Mammary epithelial cell (primary cell): ENCODE measurements around the gene FER.

Source experiments
- EZH2 ChIP-seq: IDR thresholded peaks from 2 replicates; pipeline ENCODE4 v1.6.1; 2012; ENCODE audit warnings: low read length, inconsistent platforms, borderline replicate concordance
- TF ChIP-seq, protein P1 (sequence below), 2 donors: IDR thresholded peaks in 1 of 2; conservative IDR thresholded peaks in 1 of 2; 2 replicates each; pipeline ENCODE4 v1.5.1; 2011 to 2012; ENCODE audit warnings: inconsistent platforms in 2 of 2, low read length in 2 of 2, mild to moderate bottlenecking in 2 of 2, control low read depth in 1 of 2, low read depth in 1 of 2; ENCODE audit not compliant: insufficient read depth in 1 of 2; ENCODE audit errors: extremely low read depth in 1 of 2

DNA sequence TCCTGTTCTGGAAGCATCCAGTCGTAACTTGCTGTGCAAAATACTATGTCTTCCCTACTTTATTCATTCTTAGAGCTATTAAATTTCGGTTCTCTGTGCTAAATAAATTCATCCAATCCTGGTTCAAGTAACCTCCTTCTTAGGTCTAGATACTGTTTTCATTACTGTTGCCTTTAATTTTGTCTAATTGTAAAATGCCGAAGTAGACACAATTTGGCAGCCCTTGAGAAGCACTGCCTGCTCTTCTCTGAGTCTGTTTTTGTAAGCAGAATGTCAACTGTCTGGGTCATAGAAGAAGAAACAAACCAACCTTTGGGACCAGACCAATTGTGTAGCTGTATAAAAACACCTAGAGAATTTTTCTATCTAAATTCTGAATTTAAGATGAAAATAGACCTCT, 412.8 kb downstream of the FER start:
- TF ChIP-seq, protein P1, sequence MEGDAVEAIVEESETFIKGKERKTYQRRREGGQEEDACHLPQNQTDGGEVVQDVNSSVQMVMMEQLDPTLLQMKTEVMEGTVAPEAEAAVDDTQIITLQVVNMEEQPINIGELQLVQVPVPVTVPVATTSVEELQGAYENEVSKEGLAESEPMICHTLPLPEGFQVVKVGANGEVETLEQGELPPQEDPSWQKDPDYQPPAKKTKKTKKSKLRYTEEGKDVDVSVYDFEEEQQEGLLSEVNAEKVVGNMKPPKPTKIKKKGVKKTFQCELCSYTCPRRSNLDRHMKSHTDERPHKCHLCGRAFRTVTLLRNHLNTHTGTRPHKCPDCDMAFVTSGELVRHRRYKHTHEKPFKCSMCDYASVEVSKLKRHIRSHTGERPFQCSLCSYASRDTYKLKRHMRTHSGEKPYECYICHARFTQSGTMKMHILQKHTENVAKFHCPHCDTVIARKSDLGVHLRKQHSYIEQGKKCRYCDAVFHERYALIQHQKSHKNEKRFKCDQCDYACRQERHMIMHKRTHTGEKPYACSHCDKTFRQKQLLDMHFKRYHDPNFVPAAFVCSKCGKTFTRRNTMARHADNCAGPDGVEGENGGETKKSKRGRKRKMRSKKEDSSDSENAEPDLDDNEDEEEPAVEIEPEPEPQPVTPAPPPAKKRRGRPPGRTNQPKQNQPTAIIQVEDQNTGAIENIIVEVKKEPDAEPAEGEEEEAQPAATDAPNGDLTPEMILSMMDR (conservative IDR thresholded peaks at IDR 0.05 in 1 of 2, IDR thresholded peaks at IDR 0.05 in 1 of 2; ENCODE audit: extremely low read depth in 1 of 2, insufficient read depth in 1 of 2, low read depth in 1 of 2, low read length in 2 of 2), result no peak
- TF ChIP-seq EZH2, result no peak
